Measurements from ENCODE around the gene TNRC18.

DNA sequence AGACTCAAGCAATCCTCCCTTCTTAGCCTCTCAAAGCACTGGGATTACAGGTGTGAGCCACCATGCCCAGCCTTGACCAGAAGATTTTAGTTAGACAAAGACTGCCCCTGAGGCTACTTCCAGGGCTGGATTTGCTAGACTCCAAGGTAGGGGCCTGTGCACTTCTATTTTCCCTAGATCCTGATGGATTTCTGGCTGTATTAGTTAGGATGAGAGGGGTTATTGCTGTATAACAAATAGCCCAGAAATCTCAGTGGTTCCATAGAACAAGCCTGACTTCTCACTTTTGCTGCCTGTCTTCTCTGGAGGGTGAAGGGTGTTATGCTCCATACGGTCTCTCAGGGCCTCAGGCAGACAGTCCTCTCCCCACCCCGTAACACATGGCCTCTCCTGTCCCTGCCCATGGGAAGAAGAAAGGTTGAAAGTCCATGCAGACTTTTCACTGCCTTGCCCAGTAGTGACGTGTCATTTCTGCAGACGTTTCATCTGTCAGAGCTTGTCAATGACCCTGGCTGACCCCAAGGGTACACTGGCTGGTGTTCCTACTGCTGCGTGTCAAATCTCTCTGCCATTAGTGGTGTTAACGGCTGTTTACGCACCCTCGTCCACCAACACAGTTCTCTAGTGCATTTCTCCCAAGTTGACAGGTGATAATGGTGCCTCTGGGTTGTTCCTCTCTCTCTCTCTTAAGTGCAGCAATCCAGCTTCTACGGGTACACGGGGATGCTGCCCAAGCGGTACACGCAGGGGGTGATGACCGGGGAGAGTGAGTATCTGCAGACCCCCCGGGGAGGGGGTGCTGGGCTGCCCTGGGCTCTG is 129.3 kb downstream of the TNRC18 start:
- TF ChIP-seq EP300 (IDR thresholded peaks at IDR 0.05; ENCODE audit: low read length): no peak
- no peak for TF ChIP-seq CTCF (IDR thresholded peaks at IDR 0.05 in 2 of 3, conservative IDR thresholded peaks at IDR 0.05 in 1 of 3; ENCODE audit: insufficient read depth in 2 of 3, low read depth in 1 of 3, low read length in 3 of 3)
- TF ChIP-seq, protein P1, sequence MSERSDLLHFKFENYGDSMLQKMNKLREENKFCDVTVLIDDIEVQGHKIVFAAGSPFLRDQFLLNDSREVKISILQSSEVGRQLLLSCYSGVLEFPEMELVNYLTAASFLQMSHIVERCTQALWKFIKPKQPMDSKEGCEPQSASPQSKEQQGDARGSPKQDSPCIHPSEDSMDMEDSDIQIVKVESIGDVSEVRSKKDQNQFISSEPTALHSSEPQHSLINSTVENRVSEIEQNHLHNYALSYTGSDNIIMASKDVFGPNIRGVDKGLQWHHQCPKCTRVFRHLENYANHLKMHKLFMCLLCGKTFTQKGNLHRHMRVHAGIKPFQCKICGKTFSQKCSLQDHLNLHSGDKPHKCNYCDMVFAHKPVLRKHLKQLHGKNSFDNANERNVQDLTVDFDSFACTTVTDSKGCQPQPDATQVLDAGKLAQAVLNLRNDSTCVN (CRISPR knock-in tag; IDR thresholded peaks at IDR 0.05): no peak
- TF ChIP-seq JUNB (CRISPR knock-in tag; conservative IDR thresholded peaks at IDR 0.05): no peak
- no peak for TF ChIP-seq HEY1 (CRISPR knock-in tag; IDR thresholded peaks at IDR 0.05; ENCODE audit: borderline replicate concordance)
- no peak for TF ChIP-seq JUND (IDR thresholded peaks at IDR 0.05; ENCODE audit: borderline replicate concordance, low read depth, low read length)
- no peak for TF ChIP-seq JUND (tag; IDR thresholded peaks at IDR 0.05; ENCODE audit: borderline replicate concordance, low read depth, low read length)
- TF ChIP-seq GTF2F1 (IDR thresholded peaks at IDR 0.05; ENCODE audit: low read depth, low read length): no peak
- TF ChIP-seq FOXP4 (CRISPR knock-in tag; IDR thresholded peaks at IDR 0.05; ENCODE audit: borderline replicate concordance): no peak
- TF ChIP-seq ATF7 (IDR thresholded peaks at IDR 0.05): no peak
